Adrenal gland (tissue), 12 donors: ENCODE measurements around the gene TM4SF5. TPM values are rescaled to one million over a fixed set of nuclear protein-coding genes. Genes with fewer than 3 reads are reported as not detected.

Source experiments
- DNase-seq, 7 donors: peaks; one replicate each; pipeline ENCODE4 v3.0.0-alpha.2; 2019 to 2020
- H3K27ac ChIP-seq, 5 donors: fragments of 200-600 bp; sonication (generic) in 4 of 5; 1 replicate in 3 of 5; 2 replicates in 2 of 5; pipeline versions ENCODE4 v1.5.1 to v1.8.0; 2016 to 2020; ENCODE audit warnings: mild to moderate bottlenecking in 1 of 5
- H3K27me3 ChIP-seq: fragments of 200-600 bp; 2 replicates; pipeline ENCODE4 v1.8.0; 2021
- H3K36me3 ChIP-seq, 2 donors: fragments of 200-600 bp; replicated peaks in 1 of 2; 1 replicate in 1 of 2; 2 replicates in 1 of 2; pipeline versions ENCODE4 v1.5.1 to v1.8.0; 2018 to 2022
- H3K4me1 ChIP-seq, 2 donors: fragments of 200-600 bp; replicated peaks in 1 of 2; 1 replicate in 1 of 2; 2 replicates in 1 of 2; pipeline versions ENCODE4 v1.5.1 to v1.8.0; 2018 to 2021
- H3K4me3 ChIP-seq, 4 donors: fragments of 200-600 bp; sonication (generic) in 3 of 4; one replicate each; pipeline ENCODE4 v1.5.1; 2016 to 2018
- H3K9me3 ChIP-seq, 3 donors: fragments of 200-600 bp; sonication (generic) in 1 of 3; replicated peaks in 1 of 3; 1 replicate in 2 of 3; 2 replicates in 1 of 3; pipeline versions ENCODE4 v1.5.1 to v1.8.0; 2016 to 2021
- CTCF ChIP-seq, 6 experiments: fragments of 450-650 bp in 4 of 6; fragments of 200-600 bp in 2 of 6; sonication (generic) in 1 of 6; IDR thresholded peaks; 1 replicate in 5 of 6; 2 replicates in 1 of 6; pipeline versions ENCODE4 v1.5.1 to v1.8.0; 2016 to 2021; ENCODE audit warnings: antibody characterized with exemption in 6 of 6, mild to moderate bottlenecking in 2 of 6, moderate library complexity in 1 of 6
- POLR2A ChIP-seq, 2 donors: fragments of 450-650 bp; IDR thresholded peaks; one replicate each; pipeline ENCODE4 v1.6.1; 2017; ENCODE audit warnings: antibody characterized with exemption in 2 of 2, mild to moderate bottlenecking in 2 of 2, moderate library complexity in 1 of 2
- WGBS, 4 donors: extraction: QIAGEN DNeasy Blood & Tissue Kit in 2 of 4; methylation state at CpG; one replicate each; pipeline versions ENCODE4 v1.1.5 to v1.1.7; 2013 to 2017; 5-methylcytosine and 5-hydroxymethylcytosine counted together
- intact Hi-C, 2 donors: fragments of 100-400 bp; cut with DNase I; formaldehyde crosslinking; loops; one replicate each; pipeline versions ENCODE4 v1.14.1 to v1.15.0; 2022 to 2023
- polyA plus RNA-seq, 3 donors: library from polyadenylated mRNA; stranded (reverse); fragments of 200-250 nt in 2 of 3; fragments of 350-450 nt in 1 of 3; fragmentation: Illumina TruSeq in 1 of 3; extraction: RNeasy Lipid Tissue Mini Kit (QIAGEN cat#74804) in 1 of 3; gene quantifications; one replicate each; pipeline ENCODE4 v1.2.3, GENCODE V29; 2013 to 2014
- total RNA-seq, 9 donors: library from RNA; depleted of rRNA in 4 of 9; stranded (reverse); fragments of >200 nt in 4 of 9; fragments of 120-200 nt in 1 of 9; fragmentation: NEBNext Ultra II Directional in 1 of 9; extraction: Animal tissue kit (Norgen Biotek cat#: 25700) in 1 of 9; gene quantifications; one replicate each; pipeline versions ENCODE4 v1.1.0 to v1.2.4, GENCODE V29; 2013 to 2023
- donor health status: healthy with polysubstance abuse.
- donor health status: Bipolar disorder and iron deficiency.
- donor health status: DM: yes; HTN: yes; CAD: no.
- donor health status: DM: no; HTN: no; CAD: no.
- donor health status: DM: no; HTN: no; CAD: no.
- donor health status: DM: yes; HTN: yes; CAD: no.

Gene TM4SF5
- total and polyA plus RNA-seq, 12 donors, result 0.17 to 0.55 (median 0.32) TPM; not detected in 9

DNA sequence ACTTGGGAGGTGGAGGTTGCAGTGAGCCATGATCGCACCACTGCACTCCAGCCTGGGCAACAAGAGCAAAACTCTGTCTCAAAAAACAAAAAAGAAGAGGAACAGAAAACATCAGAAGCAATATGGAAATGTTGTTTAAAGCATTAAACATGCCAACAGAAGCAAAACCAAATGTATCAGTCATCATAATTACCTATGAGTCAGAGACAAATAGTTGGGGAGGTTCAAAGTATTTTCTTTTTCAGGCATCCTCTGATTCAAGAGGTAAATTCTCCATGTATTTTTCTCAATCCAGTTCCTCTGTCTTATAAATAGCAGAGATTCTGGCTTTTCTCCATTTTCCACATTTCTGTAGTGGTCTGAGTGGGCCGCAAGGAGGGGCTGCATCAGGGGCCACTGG, 2.1 kb upstream of the TM4SF5 start:
- no peak overlapping the region for H3K4me3 ChIP-seq
- WGBS, 4 donors, result 73 to 93% (median 84%) methylated on average over 2 of the region's 2 CpGs
- no peaks in the 10 kb centered on the region for H3K36me3 ChIP-seq
- TF ChIP-seq CTCF (IDR thresholded peaks at IDR 0.05), result no peak
- TF ChIP-seq POLR2A (IDR thresholded peaks at IDR 0.05), result no peak
- H3K4me1 ChIP-seq, result no peaks in the 10 kb centered on the region
- DNase-seq, result no peak
- no peaks in the 10 kb centered on the region for H3K27me3 ChIP-seq
- intact Hi-C loops, result no loop called here
- no peak overlapping the region for H3K27ac ChIP-seq
- no peaks in the 10 kb centered on the region for H3K9me3 ChIP-seq

DNA sequence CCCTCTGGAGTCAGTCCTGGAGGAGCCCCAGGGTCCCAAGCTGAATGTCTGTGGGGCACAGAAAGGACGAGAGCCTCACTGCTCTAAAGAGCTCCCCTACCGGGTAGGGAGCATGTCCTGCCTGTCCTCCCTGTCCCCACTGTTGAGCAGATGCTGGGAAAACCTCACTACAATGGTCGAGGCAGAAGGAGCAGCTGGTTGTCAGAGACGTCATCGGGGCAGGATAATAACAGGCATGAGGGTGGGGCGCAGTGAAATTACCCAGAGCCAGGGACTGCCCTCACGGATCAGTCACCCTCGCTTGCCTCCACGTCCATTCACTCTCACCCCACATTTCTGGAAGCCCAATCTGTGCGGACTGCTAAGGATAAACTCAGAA, 538 bp downstream of the TM4SF5 start:
- TF ChIP-seq POLR2A (IDR thresholded peaks at IDR 0.05), result no peak
- no peak for TF ChIP-seq CTCF (IDR thresholded peaks at IDR 0.05)
- intact Hi-C loops, result no loop called here
- Histone ChIP-seq H3K27me3 (no peaks in the 10 kb centered on the region), H3K27ac (no peak overlapping the region), H3K36me3 (no peaks in the 10 kb centered on the region), H3K4me3 (no peak overlapping the region), H3K4me1 (no peaks in the 10 kb centered on the region), H3K9me3 (no peaks in the 10 kb centered on the region)
- 61 to 79% (median 68%) methylated on average over 9 to 10 of the region's 10 CpGs for WGBS, 4 donors
- no peak for DNase-seq

DNA sequence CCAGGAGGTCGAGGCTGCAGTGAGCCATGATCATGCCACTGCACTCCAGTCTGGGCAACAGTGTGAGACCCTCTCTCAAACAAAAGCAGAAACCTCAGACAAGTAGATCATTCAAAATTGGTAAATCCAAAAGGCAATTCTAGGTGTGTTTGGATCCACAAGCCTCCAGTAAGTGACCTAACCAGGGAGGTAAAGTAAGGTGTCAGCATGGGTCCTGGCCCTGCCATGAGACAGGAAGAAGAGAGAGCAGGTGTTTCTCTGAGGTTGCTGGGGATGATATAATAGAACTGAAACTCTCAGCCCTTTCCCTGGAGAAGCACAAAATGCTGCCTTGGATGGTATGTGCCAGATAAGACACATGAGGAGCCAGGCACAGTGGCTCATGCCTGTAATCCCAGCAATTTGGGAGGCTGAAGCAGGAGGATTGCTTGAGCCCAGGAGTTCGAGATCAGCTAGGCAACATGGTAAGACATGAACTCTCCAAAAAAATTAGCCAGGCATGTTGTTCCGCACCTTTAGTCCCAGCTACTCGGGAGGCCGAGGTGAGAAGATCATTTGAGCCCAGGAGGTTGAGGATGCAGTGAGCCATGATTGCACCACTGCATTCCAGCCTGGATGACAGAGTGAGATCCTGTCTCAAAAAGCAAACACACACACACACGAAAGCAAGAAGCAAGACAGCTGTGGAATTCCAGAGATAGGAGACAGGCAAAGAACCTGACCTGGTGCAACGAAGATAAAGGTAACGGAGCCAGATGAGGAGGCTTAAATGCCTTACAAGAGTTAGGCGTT, 6.5 kb downstream of the TM4SF5 start:
- intact Hi-C loops, result no loop called here
- no peaks in the 10 kb centered on the region for H3K4me1 ChIP-seq
- no peak overlapping the region for H3K27ac ChIP-seq
- 70 to 82% (median 75%) methylated on average over 9 of the region's 9 CpGs for WGBS, 4 donors
- DNase-seq, result no peak
- H3K9me3 ChIP-seq, result no peaks in the 10 kb centered on the region
- no peaks in the 10 kb centered on the region for H3K36me3 ChIP-seq
- H3K27me3 ChIP-seq, result peaks cover 17% of the 10 kb centered on the region
- TF ChIP-seq CTCF (IDR thresholded peaks at IDR 0.05) (no peak), POLR2A (IDR thresholded peaks at IDR 0.05) (no peak)
- H3K4me3 ChIP-seq, result no peak overlapping the region

DNA sequence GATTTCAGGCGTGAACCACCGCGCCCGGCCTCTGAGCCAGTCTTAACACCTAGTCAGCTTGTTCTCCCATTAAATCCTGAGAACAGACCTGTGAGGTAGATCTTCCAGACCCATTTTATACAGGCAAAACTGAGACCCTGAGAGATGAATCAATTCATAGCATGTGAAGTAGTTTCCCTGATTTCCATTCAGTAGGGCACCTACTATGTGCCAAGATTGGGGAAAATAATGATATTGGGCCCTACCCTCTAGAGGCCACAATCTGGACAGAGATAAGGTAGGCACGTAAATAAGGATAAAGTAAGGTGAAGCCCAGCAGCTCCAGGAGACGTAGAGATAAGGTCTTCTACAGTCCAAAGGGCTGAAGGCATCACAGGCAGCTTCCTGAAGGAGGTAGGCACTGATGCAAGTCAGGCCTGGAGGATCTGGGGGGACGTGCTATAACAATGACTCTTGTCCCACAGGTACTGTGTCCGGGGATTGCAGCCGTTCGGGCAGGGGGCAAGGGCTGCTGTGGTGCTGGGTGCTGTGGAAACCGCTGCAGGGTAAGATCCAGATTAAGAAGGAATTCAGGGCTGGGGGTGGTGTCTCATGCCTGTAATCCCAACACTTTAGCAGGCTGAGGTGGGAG, 8.8 kb downstream of the TM4SF5 start:
- Histone ChIP-seq H3K4me3 (no peak overlapping the region), H3K36me3 (no peaks in the 10 kb centered on the region), H3K9me3 (no peaks in the 10 kb centered on the region), H3K27ac (no peak overlapping the region), H3K4me1 (peaks cover 0 to 3% of the 10 kb centered on the region in 2 donors), H3K27me3 (peaks cover 26% of the 10 kb centered on the region)
- no peak for TF ChIP-seq POLR2A (IDR thresholded peaks at IDR 0.05)
- no peak for TF ChIP-seq CTCF (IDR thresholded peaks at IDR 0.05)
- DNase-seq, result no peak
- intact Hi-C loops, result loop anchor here in 1 of 2 donors (10.0 kb wide), 1 partner anchor 46 kb away; the partner anchor contains the start of genes CXCL16, MED11 and ZMYND15
- 70 to 81% (median 80%) methylated on average over 11 of the region's 11 CpGs for WGBS, 4 donors
